Endothelial cell of umbilical vein (primary cell): ENCODE measurements around the gene SOX9. TPM values are rescaled to one million over a fixed set of nuclear protein-coding genes. Genes with fewer than 3 reads are reported as not detected.
"Not testable (repeated sequence)": the region's sequence is repeated elsewhere in the genome, so short reads cannot be mapped to it uniquely, and the experiment has no call there.

Source experiments
- BruUV-seq: library from RNA; stranded (reverse); fragments of 400-500 nt; replicated peaks from 2 replicates; lab custom pipeline; 2021; lab: Mats Ljungman, UMichigan
- CTCF ChIA-PET: fragments of 300-600, 350-600 bp; sonication (Branson Sonifier 250); formaldehyde crosslinking; loops from one replicate; lab custom pipeline; 2021; ENCODE audit warnings: antibody characterized with exemption, inconsistent platforms; lab: Charles Lee
- POLR2A ChIA-PET: fragments of 300-600, 350-600 bp; sonication (Branson Sonifier 250); formaldehyde crosslinking; loops from one replicate; lab custom pipeline; 2021; ENCODE audit warnings: antibody characterized with exemption, inconsistent platforms; lab: Charles Lee
- DNase-seq: peaks from one replicate; pipeline ENCODE4 v3.0.0-alpha.2; 2011; ENCODE audit warnings: low read depth, low spot score
- FAIRE-seq: peaks from 2 replicates; lab custom pipeline; 2011; peaks lifted over from hg19 to GRCh38; lab: Jason Lieb, UNC
- H2AFZ ChIP-seq: 2 replicates; pipeline ENCODE4 v1.6.0; 2012; ENCODE audit warnings: low read depth, low read length, control low read depth, inconsistent platforms
- H3K27ac ChIP-seq: 2 replicates; pipeline ENCODE4 v1.5.1; 2011; ENCODE audit warnings: low read depth, mild to moderate bottlenecking, control low read depth, low read length, moderate library complexity; ENCODE audit not compliant: insufficient read depth
- H3K27me3 ChIP-seq, 2 experiments: 2 replicates each; pipeline versions ENCODE4 v1.6.0 to v1.6.1; 2011; ENCODE audit warnings: low read length in 2 of 2, mixed read lengths in 1 of 2; ENCODE audit not compliant: control insufficient read depth in 2 of 2, insufficient read depth in 2 of 2
- H3K36me3 ChIP-seq, 2 experiments: 2 replicates in 1 of 2; 3 replicates in 1 of 2; pipeline ENCODE4 v1.5.1; 2011; ENCODE audit warnings: low read length in 2 of 2, mild to moderate bottlenecking in 1 of 2, moderate library complexity in 1 of 2; ENCODE audit not compliant: control insufficient read depth in 2 of 2, insufficient read depth in 2 of 2; ENCODE audit errors: extremely low read depth in 1 of 2
- H3K4me1 ChIP-seq: 3 replicates; pipeline ENCODE4 v1.5.1; 2011; ENCODE audit warnings: mild to moderate bottlenecking, low read length; ENCODE audit not compliant: control insufficient read depth, insufficient read depth; ENCODE audit errors: extremely low read depth
- H3K4me2 ChIP-seq: 2 replicates; pipeline ENCODE4 v1.6.1; 2011; ENCODE audit warnings: low read length, control low read depth, mixed read lengths; ENCODE audit not compliant: insufficient read depth
- H3K4me3 ChIP-seq, 3 experiments: fragments of 200-600 bp in 1 of 3; sonication (generic), shearing (Covaris generic) in 1 of 3; replicated peaks in 1 of 3; 2 replicates each; pipeline ENCODE4 v1.5.1; 2011 to 2016; ENCODE audit warnings: control low read depth in 3 of 3, low read length in 3 of 3, mild to moderate bottlenecking in 2 of 3, inconsistent platforms in 1 of 3, low read depth in 1 of 3, moderate library complexity in 1 of 3; ENCODE audit not compliant: insufficient read depth in 1 of 3
- H3K79me2 ChIP-seq: 2 replicates; pipeline ENCODE4 v1.6.0; 2012; ENCODE audit warnings: low read length, inconsistent platforms; ENCODE audit not compliant: control insufficient read depth, insufficient read depth
- H3K9ac ChIP-seq: replicated peaks from 2 replicates; pipeline ENCODE3; 2011; ENCODE audit warnings: low read length, control low read depth; ENCODE audit not compliant: insufficient read depth; ENCODE audit errors: extremely low read depth
- H3K9me1 ChIP-seq: replicated peaks from 3 replicates; pipeline ENCODE4 v1.6.0; 2011; ENCODE audit warnings: mild to moderate bottlenecking, low read length; ENCODE audit not compliant: control insufficient read depth, insufficient read depth; ENCODE audit errors: extremely low read depth
- H3K9me3 ChIP-seq: replicated peaks from 2 replicates; pipeline ENCODE4 v1.5.1; 2012; ENCODE audit warnings: low read length, inconsistent platforms; ENCODE audit not compliant: control insufficient read depth, insufficient read depth
- H4K20me1 ChIP-seq: replicated peaks from 2 replicates; pipeline ENCODE3; 2011; ENCODE audit warnings: mild to moderate bottlenecking, low read length; ENCODE audit not compliant: control insufficient read depth, insufficient read depth; ENCODE audit errors: extremely low read depth
- EZH2 ChIP-seq: IDR thresholded peaks from 2 replicates; pipeline ENCODE4 v1.6.1; 2012; ENCODE audit warnings: borderline replicate concordance, low read depth, mild to moderate bottlenecking, moderate library complexity, low read length, inconsistent platforms; ENCODE audit not compliant: severe bottlenecking
- FOS ChIP-seq: IDR thresholded peaks from 2 replicates; pipeline ENCODE4 v1.6.1; 2011; ENCODE audit warnings: mild to moderate bottlenecking, low read length, moderate library complexity, borderline replicate concordance; ENCODE audit not compliant: insufficient read depth
- GATA2 ChIP-seq: IDR thresholded peaks from 2 replicates; pipeline ENCODE4 v1.7.0; 2011; ENCODE audit warnings: low read depth, mild to moderate bottlenecking, moderate library complexity, mixed read lengths, low read length; ENCODE audit not compliant: insufficient read length, insufficient read depth
- JUN ChIP-seq: IDR thresholded peaks from 2 replicates; pipeline ENCODE4 v1.6.1; 2011; ENCODE audit warnings: borderline replicate concordance, low read depth; ENCODE audit not compliant: insufficient read length, insufficient read depth
- MYC ChIP-seq: IDR thresholded peaks from one replicate; pipeline ENCODE4 v1.6.1; 2011; ENCODE audit warnings: mild to moderate bottlenecking, low read depth, low read length
- POLR2A ChIP-seq: IDR thresholded peaks from 2 replicates; pipeline ENCODE4 v1.6.1; 2012; ENCODE audit warnings: low read depth, mild to moderate bottlenecking, control low read depth, low read length
- POLR2AphosphoS5 ChIP-seq: IDR thresholded peaks from 2 replicates; pipeline ENCODE4 v1.6.1; 2012; ENCODE audit warnings: low read depth, mild to moderate bottlenecking, control low read depth, low read length, moderate library complexity; ENCODE audit not compliant: insufficient read depth
- dilution Hi-C: fragments of 300-500 bp; cut with MboI; formaldehyde crosslinking; loops from one replicate; pipeline ENCODE4 v1.15.0; 2019; ENCODE audit warnings: low sequenced_read_pairs; ENCODE audit not compliant: extremely low pct_ligation_motif_present
- intact Hi-C: fragments of 100-400 bp; cut with micrococcal nuclease; formaldehyde crosslinking; loops from one replicate; pipeline ENCODE4 v1.10.0; 2022
- polyA plus RNA-seq, 4 experiments: library from polyadenylated mRNA; depleted of rRNA in 3 of 4; stranded (reverse) in 3 of 4; unstranded in 1 of 4; fragments of >200 nt; gene quantifications; 2 replicates each; pipeline versions ENCODE4 v1.2.1 to v1.2.3, GENCODE V29; 2011 to 2012; ENCODE audit warnings: missing spikeins in 1 of 4
- total RNA-seq: library from RNA; stranded (reverse); gene quantifications from 2 replicates; pipeline ENCODE4 v1.2.3, GENCODE V29; 2021
- TF ChIP-seq, protein P1 (sequence below): IDR thresholded peaks from 2 replicates; pipeline ENCODE4 v1.6.1; 2011; ENCODE audit not compliant: insufficient read depth, insufficient read length
- TF ChIP-seq, protein P2 (sequence below), 2 donors: IDR thresholded peaks; 1 replicate in 1 of 2; 2 replicates in 1 of 2; pipeline ENCODE4 v1.5.1; 2011; ENCODE audit warnings: low read length in 2 of 2, mild to moderate bottlenecking in 2 of 2, moderate library complexity in 2 of 2, control low read depth in 1 of 2, inconsistent platforms in 1 of 2, low read depth in 1 of 2; ENCODE audit not compliant: insufficient read depth in 1 of 2; ENCODE audit errors: extremely low read depth in 1 of 2

The SOX9 gene
- total and polyA plus RNA-seq, 2 donors (not counting 3 experiments of a cell fraction or from before 2014, with no cell fraction given): not detected

DNA sequence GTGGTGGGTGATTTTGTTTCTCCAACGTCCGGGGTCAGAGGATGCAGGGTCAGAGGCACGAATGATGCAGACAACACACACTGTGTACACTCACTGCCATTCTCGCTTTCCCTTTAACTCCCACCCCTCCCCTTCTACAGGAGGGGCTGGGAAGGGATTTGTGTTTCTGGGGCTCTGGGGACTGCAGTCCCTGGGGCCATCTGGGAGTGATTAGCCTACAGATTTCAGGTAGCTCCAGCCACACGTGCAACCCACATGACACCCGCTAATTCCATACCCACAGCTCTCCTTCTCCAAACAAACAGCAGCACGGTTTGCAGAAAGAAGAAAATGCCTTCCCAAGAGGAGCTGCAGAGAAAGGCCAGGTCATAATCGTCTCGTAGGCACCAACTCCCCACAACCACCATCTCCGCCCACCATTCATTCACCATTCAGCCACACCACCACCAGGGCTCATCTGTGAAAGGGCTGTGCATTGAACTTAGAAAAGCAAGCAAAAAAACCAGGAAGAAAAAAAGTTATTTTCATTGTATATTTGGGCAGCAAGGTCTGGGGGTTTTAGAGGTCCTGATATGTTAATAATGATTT is 9.4 kb upstream of the SOX9 start:
- no peaks in the 10 kb centered on the region for H3K9me3 ChIP-seq
- TF ChIP-seq POLR2AphosphoS5 (no peak), FOS (no peak), EZH2 (no peak), JUN (no peak), POLR2A (no peak), MYC (no peak), GATA2 (no peak)
- TF ChIP-seq, protein P1, sequence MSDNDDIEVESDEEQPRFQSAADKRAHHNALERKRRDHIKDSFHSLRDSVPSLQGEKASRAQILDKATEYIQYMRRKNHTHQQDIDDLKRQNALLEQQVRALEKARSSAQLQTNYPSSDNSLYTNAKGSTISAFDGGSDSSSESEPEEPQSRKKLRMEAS: no peak
- TF ChIP-seq, protein P2, sequence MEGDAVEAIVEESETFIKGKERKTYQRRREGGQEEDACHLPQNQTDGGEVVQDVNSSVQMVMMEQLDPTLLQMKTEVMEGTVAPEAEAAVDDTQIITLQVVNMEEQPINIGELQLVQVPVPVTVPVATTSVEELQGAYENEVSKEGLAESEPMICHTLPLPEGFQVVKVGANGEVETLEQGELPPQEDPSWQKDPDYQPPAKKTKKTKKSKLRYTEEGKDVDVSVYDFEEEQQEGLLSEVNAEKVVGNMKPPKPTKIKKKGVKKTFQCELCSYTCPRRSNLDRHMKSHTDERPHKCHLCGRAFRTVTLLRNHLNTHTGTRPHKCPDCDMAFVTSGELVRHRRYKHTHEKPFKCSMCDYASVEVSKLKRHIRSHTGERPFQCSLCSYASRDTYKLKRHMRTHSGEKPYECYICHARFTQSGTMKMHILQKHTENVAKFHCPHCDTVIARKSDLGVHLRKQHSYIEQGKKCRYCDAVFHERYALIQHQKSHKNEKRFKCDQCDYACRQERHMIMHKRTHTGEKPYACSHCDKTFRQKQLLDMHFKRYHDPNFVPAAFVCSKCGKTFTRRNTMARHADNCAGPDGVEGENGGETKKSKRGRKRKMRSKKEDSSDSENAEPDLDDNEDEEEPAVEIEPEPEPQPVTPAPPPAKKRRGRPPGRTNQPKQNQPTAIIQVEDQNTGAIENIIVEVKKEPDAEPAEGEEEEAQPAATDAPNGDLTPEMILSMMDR (IDR thresholded peaks at IDR 0.05; ENCODE audit: extremely low read depth in 1 of 2, insufficient read depth in 1 of 2, low read depth in 1 of 2, low read length in 2 of 2): no peak
- H3K27me3 ChIP-seq: peaks cover 6 to 12% of the 10 kb centered on the region in 2 experiments
- FAIRE-seq: no peak
- H3K9me1 ChIP-seq: no peaks in the 10 kb centered on the region
- H2AFZ ChIP-seq: no peak overlapping the region
- dilution Hi-C loops (no loop called here), intact Hi-C loops (no loop called here)
- no peaks in the 10 kb centered on the region for H3K36me3 ChIP-seq
- H3K79me2 ChIP-seq: no peaks in the 10 kb centered on the region
- H3K4me3 ChIP-seq: no peak overlapping the region
- H3K4me1 ChIP-seq: no peaks in the 10 kb centered on the region
- H3K4me2 ChIP-seq: no peak overlapping the region
- H3K9ac ChIP-seq: no peak overlapping the region
- H3K27ac ChIP-seq: no peak overlapping the region
- DNase-seq: no peak
- CTCF ChIA-PET: no interaction called here
- POLR2A ChIA-PET: no interaction called here
- BruUV-seq: no TSS peak
- H4K20me1 ChIP-seq: no peaks in the 10 kb centered on the region

DNA sequence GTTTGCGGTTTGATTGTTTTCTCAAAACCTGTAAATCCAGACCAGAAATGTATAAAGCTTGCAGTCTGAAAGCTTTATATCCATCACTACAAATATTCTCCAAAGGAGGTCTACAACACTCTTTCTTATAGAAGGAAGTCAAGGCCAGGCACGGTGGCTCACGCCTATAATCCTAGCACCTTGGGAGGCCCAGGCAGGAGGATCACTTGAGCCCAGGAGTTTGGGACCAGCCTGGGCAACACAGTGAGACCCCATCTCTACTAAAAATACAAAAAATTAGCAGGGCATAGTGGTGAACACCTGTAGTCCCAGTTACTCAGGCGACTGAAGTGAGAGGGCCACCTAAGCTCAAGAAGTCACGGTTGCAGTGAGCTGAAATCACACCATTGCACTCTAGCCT is 8.9 kb upstream of the SOX9 start:
- DNase-seq, H4K20me1 ChIP-seq, H3K4me1 ChIP-seq, H3K9me3 ChIP-seq, H3K27ac ChIP-seq, H3K9me1 ChIP-seq, intact Hi-C loops, H3K36me3 ChIP-seq, CTCF ChIA-PET, POLR2A ChIA-PET, H3K9ac ChIP-seq, H3K79me2 ChIP-seq, H3K4me2 ChIP-seq, dilution Hi-C loops, BruUV-seq, FAIRE-seq, H2AFZ ChIP-seq, H3K4me3 ChIP-seq: not testable (repeated sequence)
- H3K27me3 ChIP-seq: peaks cover 9 to 17% of the 10 kb centered on the region in 2 experiments
